ENCODE measurements around the gene CACNA2D2. TPM values are rescaled to one million over a fixed set of nuclear protein-coding genes. Genes with fewer than 3 reads are reported as not detected.

The CACNA2D2 gene
- total and polyA plus RNA-seq, 4 donors, result 0.10 to 0.19 (median 0.15) TPM

DNA sequence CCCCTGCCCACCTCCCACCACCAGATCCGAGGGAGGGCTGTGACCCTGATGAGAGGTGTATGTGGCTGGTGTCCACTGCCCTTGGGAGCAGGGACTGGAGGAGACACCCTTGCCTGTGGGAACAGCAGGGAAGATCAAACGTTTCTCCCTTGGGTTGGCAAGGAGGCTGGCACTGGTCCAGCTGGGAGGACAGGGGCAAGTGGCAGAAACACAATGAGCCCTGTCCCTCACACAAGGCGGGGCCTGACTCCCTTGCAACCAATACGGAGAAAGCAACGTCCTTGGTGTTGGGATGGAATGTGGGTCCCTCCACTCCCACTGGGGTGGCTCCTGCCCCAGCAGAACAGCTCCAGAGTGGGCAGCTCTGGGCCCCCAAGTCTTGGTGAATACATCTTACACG lies 186.1 kb downstream of the CACNA2D2 start:
- 59% methylated on average over 6 of the region's 6 CpGs for WGBS
- Histone ChIP-seq H3K4me3 (ENCODE audit: low read depth in 1 of 3, low read length in 3 of 3) (no peak overlapping the region), H3K36me3 (ENCODE audit: control insufficient read depth in 4 of 4, insufficient read depth in 3 of 4, low read depth in 1 of 4, low read length in 3 of 4) (peaks cover 0 to 10% (median 2%) of the 10 kb centered on the region in 4 donors), H3K4me1 (ENCODE audit: control insufficient read depth in 4 of 4, insufficient read depth in 4 of 4, low read length in 3 of 4) (peaks cover 15 to 36% (median 32%) of the 10 kb centered on the region in 4 donors), H3K27ac (ENCODE audit: low read depth in 1 of 2, low read length in 2 of 2) (no peak overlapping the region), H3K9me3 (ENCODE audit: control insufficient read depth in 4 of 4, low read length in 3 of 4) (no peaks in the 10 kb centered on the region), H3K27me3 (ENCODE audit: control insufficient read depth in 4 of 4, insufficient read depth in 4 of 4, low read length in 3 of 4) (no peaks in the 10 kb centered on the region), H3K9ac (ENCODE audit: low read depth in 1 of 2, low read length in 2 of 2) (no peak overlapping the region)
- TF ChIP-seq, protein P1, sequence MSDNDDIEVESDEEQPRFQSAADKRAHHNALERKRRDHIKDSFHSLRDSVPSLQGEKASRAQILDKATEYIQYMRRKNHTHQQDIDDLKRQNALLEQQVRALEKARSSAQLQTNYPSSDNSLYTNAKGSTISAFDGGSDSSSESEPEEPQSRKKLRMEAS (IDR thresholded peaks at IDR 0.05), result no peak
- TF ChIP-seq EGR1 (IDR thresholded peaks at IDR 0.05; ENCODE audit: low read depth in 2 of 2) (no peak), TAF1 (conservative IDR thresholded peaks at IDR 0.05) (no peak)
- DNase-seq (ENCODE audit: low spot score), result no peak

DNA sequence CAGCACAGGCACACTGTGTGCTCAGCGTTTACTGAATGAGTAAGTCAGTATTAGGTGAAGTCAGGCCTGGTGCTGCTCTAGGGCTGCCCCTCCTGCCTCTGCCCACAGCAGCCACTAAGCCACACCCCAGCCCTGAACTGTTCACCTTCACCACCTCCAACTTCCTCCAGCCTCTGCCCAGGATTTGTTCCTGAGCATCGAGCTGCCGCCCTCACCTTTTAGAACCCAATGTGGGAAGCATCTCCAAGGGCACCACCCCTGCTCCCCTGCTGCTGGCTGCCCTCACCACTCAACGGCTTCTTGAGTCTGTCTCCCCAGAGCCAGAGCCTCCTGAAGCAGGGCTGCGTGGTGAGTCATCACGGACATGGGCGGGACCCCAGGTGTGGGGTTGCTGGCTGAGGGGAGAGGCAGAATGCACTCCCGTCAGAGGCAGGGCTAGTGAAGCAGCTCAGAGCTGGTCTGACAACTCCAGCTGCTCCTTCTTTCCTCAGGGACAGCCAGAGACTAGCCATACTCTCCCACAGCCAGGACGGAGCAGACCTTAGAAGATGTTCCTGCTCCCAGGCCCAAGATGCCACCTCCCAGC lies 186.7 kb downstream of the CACNA2D2 start:
- H3K36me3 ChIP-seq (ENCODE audit: control insufficient read depth in 4 of 4, insufficient read depth in 3 of 4, low read depth in 1 of 4, low read length in 3 of 4), result peaks cover 0 to 10% (median 2%) of the 10 kb centered on the region in 4 donors
- H3K9me3 ChIP-seq (ENCODE audit: control insufficient read depth in 4 of 4, low read length in 3 of 4), result no peaks in the 10 kb centered on the region
- WGBS, result 76% methylated on average over 9 of the region's 9 CpGs
- H3K9ac ChIP-seq (ENCODE audit: low read depth in 1 of 2, low read length in 2 of 2), result no peak overlapping the region
- DNase-seq (ENCODE audit: low spot score), result no peak
- no peak overlapping the region for H3K4me3 ChIP-seq (ENCODE audit: low read depth in 1 of 3, low read length in 3 of 3)
- peaks cover 12 to 31% (median 27%) of the 10 kb centered on the region in 4 donors for H3K4me1 ChIP-seq (ENCODE audit: control insufficient read depth in 4 of 4, insufficient read depth in 4 of 4, low read length in 3 of 4)
- TF ChIP-seq, protein P1 (IDR thresholded peaks at IDR 0.05), result no peak
- no peak for TF ChIP-seq FOXA2 (IDR thresholded peaks at IDR 0.05)
- no peak for TF ChIP-seq EGR1 (IDR thresholded peaks at IDR 0.05; ENCODE audit: low read depth in 2 of 2)
- no peak for TF ChIP-seq NR2F2 (IDR thresholded peaks at IDR 0.05)
- TF ChIP-seq JUND (IDR thresholded peaks at IDR 0.05), result no peak
- TF ChIP-seq, protein P2, sequence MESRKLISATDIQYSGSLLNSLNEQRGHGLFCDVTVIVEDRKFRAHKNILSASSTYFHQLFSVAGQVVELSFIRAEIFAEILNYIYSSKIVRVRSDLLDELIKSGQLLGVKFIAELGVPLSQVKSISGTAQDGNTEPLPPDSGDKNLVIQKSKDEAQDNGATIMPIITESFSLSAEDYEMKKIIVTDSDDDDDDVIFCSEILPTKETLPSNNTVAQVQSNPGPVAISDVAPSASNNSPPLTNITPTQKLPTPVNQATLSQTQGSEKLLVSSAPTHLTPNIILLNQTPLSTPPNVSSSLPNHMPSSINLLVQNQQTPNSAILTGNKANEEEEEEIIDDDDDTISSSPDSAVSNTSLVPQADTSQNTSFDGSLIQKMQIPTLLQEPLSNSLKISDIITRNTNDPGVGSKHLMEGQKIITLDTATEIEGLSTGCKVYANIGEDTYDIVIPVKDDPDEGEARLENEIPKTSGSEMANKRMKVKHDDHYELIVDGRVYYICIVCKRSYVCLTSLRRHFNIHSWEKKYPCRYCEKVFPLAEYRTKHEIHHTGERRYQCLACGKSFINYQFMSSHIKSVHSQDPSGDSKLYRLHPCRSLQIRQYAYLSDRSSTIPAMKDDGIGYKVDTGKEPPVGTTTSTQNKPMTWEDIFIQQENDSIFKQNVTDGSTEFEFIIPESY (IDR thresholded peaks at IDR 0.05), result no peak
- TF ChIP-seq, protein P3, sequence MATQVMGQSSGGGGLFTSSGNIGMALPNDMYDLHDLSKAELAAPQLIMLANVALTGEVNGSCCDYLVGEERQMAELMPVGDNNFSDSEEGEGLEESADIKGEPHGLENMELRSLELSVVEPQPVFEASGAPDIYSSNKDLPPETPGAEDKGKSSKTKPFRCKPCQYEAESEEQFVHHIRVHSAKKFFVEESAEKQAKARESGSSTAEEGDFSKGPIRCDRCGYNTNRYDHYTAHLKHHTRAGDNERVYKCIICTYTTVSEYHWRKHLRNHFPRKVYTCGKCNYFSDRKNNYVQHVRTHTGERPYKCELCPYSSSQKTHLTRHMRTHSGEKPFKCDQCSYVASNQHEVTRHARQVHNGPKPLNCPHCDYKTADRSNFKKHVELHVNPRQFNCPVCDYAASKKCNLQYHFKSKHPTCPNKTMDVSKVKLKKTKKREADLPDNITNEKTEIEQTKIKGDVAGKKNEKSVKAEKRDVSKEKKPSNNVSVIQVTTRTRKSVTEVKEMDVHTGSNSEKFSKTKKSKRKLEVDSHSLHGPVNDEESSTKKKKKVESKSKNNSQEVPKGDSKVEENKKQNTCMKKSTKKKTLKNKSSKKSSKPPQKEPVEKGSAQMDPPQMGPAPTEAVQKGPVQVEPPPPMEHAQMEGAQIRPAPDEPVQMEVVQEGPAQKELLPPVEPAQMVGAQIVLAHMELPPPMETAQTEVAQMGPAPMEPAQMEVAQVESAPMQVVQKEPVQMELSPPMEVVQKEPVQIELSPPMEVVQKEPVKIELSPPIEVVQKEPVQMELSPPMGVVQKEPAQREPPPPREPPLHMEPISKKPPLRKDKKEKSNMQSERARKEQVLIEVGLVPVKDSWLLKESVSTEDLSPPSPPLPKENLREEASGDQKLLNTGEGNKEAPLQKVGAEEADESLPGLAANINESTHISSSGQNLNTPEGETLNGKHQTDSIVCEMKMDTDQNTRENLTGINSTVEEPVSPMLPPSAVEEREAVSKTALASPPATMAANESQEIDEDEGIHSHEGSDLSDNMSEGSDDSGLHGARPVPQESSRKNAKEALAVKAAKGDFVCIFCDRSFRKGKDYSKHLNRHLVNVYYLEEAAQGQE (IDR thresholded peaks at IDR 0.05), result no peak
- no peak for TF ChIP-seq GABPA (IDR thresholded peaks at IDR 0.05 in 1 of 2, conservative IDR thresholded peaks at IDR 0.05 in 1 of 2)
- no peak for TF ChIP-seq FOXA1 (IDR thresholded peaks at IDR 0.05)
- TF ChIP-seq TAF1 (conservative IDR thresholded peaks at IDR 0.05), result no peak
- no peak for TF ChIP-seq RXRA (IDR thresholded peaks at IDR 0.05)
- TF ChIP-seq HNF4A (conservative IDR thresholded peaks at IDR 0.05), result no peak
- TF ChIP-seq, protein P4, sequence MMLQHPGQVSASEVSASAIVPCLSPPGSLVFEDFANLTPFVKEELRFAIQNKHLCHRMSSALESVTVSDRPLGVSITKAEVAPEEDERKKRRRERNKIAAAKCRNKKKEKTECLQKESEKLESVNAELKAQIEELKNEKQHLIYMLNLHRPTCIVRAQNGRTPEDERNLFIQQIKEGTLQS (IDR thresholded peaks at IDR 0.05), result no peak
- no peak for TF ChIP-seq HNF4G (IDR thresholded peaks at IDR 0.05)
- TF ChIP-seq YY1 (IDR thresholded peaks at IDR 0.05), result no peak
- TF ChIP-seq RAD21 (IDR thresholded peaks at IDR 0.05), result no peak
- TF ChIP-seq, protein P5, sequence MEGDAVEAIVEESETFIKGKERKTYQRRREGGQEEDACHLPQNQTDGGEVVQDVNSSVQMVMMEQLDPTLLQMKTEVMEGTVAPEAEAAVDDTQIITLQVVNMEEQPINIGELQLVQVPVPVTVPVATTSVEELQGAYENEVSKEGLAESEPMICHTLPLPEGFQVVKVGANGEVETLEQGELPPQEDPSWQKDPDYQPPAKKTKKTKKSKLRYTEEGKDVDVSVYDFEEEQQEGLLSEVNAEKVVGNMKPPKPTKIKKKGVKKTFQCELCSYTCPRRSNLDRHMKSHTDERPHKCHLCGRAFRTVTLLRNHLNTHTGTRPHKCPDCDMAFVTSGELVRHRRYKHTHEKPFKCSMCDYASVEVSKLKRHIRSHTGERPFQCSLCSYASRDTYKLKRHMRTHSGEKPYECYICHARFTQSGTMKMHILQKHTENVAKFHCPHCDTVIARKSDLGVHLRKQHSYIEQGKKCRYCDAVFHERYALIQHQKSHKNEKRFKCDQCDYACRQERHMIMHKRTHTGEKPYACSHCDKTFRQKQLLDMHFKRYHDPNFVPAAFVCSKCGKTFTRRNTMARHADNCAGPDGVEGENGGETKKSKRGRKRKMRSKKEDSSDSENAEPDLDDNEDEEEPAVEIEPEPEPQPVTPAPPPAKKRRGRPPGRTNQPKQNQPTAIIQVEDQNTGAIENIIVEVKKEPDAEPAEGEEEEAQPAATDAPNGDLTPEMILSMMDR (IDR thresholded peaks at IDR 0.05; ENCODE audit: low read depth, low read length, missing input control), result no peak
- no peaks in the 10 kb centered on the region for H3K27me3 ChIP-seq (ENCODE audit: control insufficient read depth in 4 of 4, insufficient read depth in 4 of 4, low read length in 3 of 4)
- H3K27ac ChIP-seq (ENCODE audit: low read depth in 1 of 2, low read length in 2 of 2), result no peak overlapping the region

Measured in liver (tissue), 9 donors.